K562 (cell line): ENCODE results near the gene GTF2A2. TPM values are rescaled to one million over a fixed set of nuclear protein-coding genes. Genes with fewer than 3 reads are reported as not detected.
A peak's percentile ranks its signal among the peaks of the same experiment; 100 is the strongest.

Experiments used
- ATAC-seq: fragments of 200-7000 bp; cut with Tn5 transposase; 3 replicates; pipeline ENCODE4 v1.9.1; 2020; ENCODE audit warnings: moderate library complexity
- BruUV-seq: library from RNA; stranded (reverse); fragments of 400-500 nt; replicated peaks from 2 replicates; lab custom pipeline; 2021; lab: Mats Ljungman, UMichigan
- CTCF ChIA-PET: fragments of 300-600 bp; formaldehyde crosslinking; extraction: SDS; loops from one replicate; lab custom pipeline; 2021; ENCODE audit warnings: low intra/inter-chr PET ratio; lab: Yijun Ruan, JAX
- POLR2A ChIA-PET: fragments of 300-600, 350-650 bp; sonication (Branson Sonifier 250); formaldehyde crosslinking; extraction: SDS; loops from one replicate; lab custom pipeline; 2021; ENCODE audit warnings: antibody characterized with exemption, inconsistent platforms; lab: Yijun Ruan, JAX
- DNase-seq, 4 experiments: peaks; one replicate each; pipeline versions ENCODE4 v3.0.0 to v3.0.0-alpha.2; 2011 to 2018; ENCODE audit warnings: low spot score in 3 of 4, mixed read lengths in 3 of 4; ENCODE audit errors: extremely low read depth in 1 of 4
- FAIRE-seq: peaks from 2 replicates; lab custom pipeline; 2011; peaks lifted over from hg19 to GRCh38; lab: Jason Lieb, UNC
- H2AFZ ChIP-seq: 2 replicates; pipeline ENCODE4 v1.6.0; 2011; ENCODE audit warnings: low read depth, low read length, control low read depth, inconsistent platforms
- H3K27ac ChIP-seq: fragments of 200-600 bp; 3 replicates; pipeline ENCODE4 v1.8.0; 2011; ENCODE audit warnings: low read depth, mild to moderate bottlenecking, control low read depth, inconsistent platforms, low read length, moderate library complexity, mixed read lengths; ENCODE audit errors: extremely low read depth
- H3K27me3 ChIP-seq, 2 experiments: fragments of 300-600 bp in 1 of 2; 2 replicates in 1 of 2; 3 replicates in 1 of 2; pipeline versions ENCODE4 v1.6.0 to v1.8.0; 2011; ENCODE audit warnings: inconsistent platforms in 2 of 2, low read length in 2 of 2, mild to moderate bottlenecking in 1 of 2, mixed read lengths in 1 of 2, moderate library complexity in 1 of 2; ENCODE audit not compliant: control insufficient read depth in 2 of 2, insufficient read depth in 2 of 2
- H3K36me3 ChIP-seq: fragments of 300-600 bp; 3 replicates; pipeline ENCODE4 v1.8.0; 2011; ENCODE audit warnings: mild to moderate bottlenecking, low read length, inconsistent platforms; ENCODE audit not compliant: control insufficient read depth, insufficient read depth
- H3K4me1 ChIP-seq, 2 experiments: fragments of 200-600 bp in 1 of 2; replicated peaks in 1 of 2; 2 replicates in 1 of 2; 3 replicates in 1 of 2; pipeline versions ENCODE4 v1.5.1 to v1.8.0; 2011; ENCODE audit warnings: inconsistent platforms in 2 of 2, low read length in 2 of 2, mild to moderate bottlenecking in 1 of 2, mixed read lengths in 1 of 2, moderate library complexity in 1 of 2; ENCODE audit not compliant: control insufficient read depth in 2 of 2, insufficient read depth in 2 of 2
- H3K4me2 ChIP-seq: 2 replicates; pipeline ENCODE4 v1.6.1; 2011; ENCODE audit warnings: low read length, control low read depth, inconsistent platforms, mixed read lengths; ENCODE audit not compliant: insufficient read depth
- H3K4me3 ChIP-seq: fragments of 200-600 bp; sonication (generic), shearing (Covaris generic); 2 replicates; pipeline ENCODE4 v1.5.1; 2016; ENCODE audit warnings: control low read depth, inconsistent platforms
- H3K79me2 ChIP-seq: fragments of 200-600 bp; 3 replicates; pipeline ENCODE4 v1.8.0; 2011; ENCODE audit warnings: low read length, inconsistent platforms; ENCODE audit not compliant: control insufficient read depth, insufficient read depth
- H3K9ac ChIP-seq, 2 experiments: 2 replicates each; pipeline versions ENCODE4 v1.6.0 to v1.6.1; 2011; ENCODE audit warnings: low read depth in 2 of 2, low read length in 2 of 2, control low read depth in 1 of 2, inconsistent platforms in 1 of 2, mild to moderate bottlenecking in 1 of 2, mixed read lengths in 1 of 2; ENCODE audit not compliant: insufficient read depth in 1 of 2
- H3K9me1 ChIP-seq: one replicate; pipeline ENCODE4 v1.6.0; 2011; ENCODE audit warnings: inconsistent platforms, mild to moderate bottlenecking, low read length, moderate library complexity; ENCODE audit not compliant: control insufficient read depth, insufficient read depth
- H3K9me3 ChIP-seq: replicated peaks from 2 replicates; pipeline ENCODE4 v1.5.1; 2011; ENCODE audit warnings: low read depth, low read length, inconsistent platforms; ENCODE audit not compliant: control insufficient read depth, insufficient read depth
- H4K20me1 ChIP-seq: replicated peaks from 2 replicates; pipeline ENCODE4 v1.6.1; 2011; ENCODE audit warnings: low read length, inconsistent platforms, mixed read lengths; ENCODE audit not compliant: control insufficient read depth, insufficient read depth
- ARNT ChIP-seq, 2 experiments: fragments of 450-650 bp; IDR thresholded peaks; 2 replicates each; pipeline ENCODE4 v1.6.1; 2016; ENCODE audit warnings: mild to moderate bottlenecking in 1 of 2
- COPS2 ChIP-seq: fragments of 450-650 bp; conservative IDR thresholded peaks from 2 replicates; pipeline ENCODE4 v1.6.1; 2016; ENCODE audit warnings: mild to moderate bottlenecking, moderate library complexity
- ESRRA ChIP-seq: fragments of 450-650 bp; IDR thresholded peaks from 2 replicates; pipeline ENCODE4 v1.6.1; 2014; ENCODE audit warnings: low read depth, mild to moderate bottlenecking, moderate library complexity, borderline replicate concordance
- EWSR1 ChIP-seq: fragments of 450-650 bp; IDR thresholded peaks from 2 replicates; pipeline ENCODE4 v1.6.1; 2018; ENCODE audit warnings: borderline replicate concordance, mild to moderate bottlenecking, low read depth, moderate library complexity; ENCODE audit not compliant: partially characterized antibody
- ILF3 ChIP-seq: fragments of 450-650 bp; IDR thresholded peaks from 2 replicates; pipeline ENCODE4 v1.6.1; 2018; ENCODE audit warnings: antibody characterized with exemption, mild to moderate bottlenecking, moderate library complexity, borderline replicate concordance
- KHSRP ChIP-seq: fragments of 450-650 bp; IDR thresholded peaks from 2 replicates; pipeline ENCODE4 v1.6.1; 2017
- KLF1 ChIP-seq: fragments of 450-650 bp; IDR thresholded peaks from 2 replicates; pipeline ENCODE4 v1.6.1; 2016; ENCODE audit warnings: missing genetic modification characterization, missing compliant biosample characterization
- KLF16 ChIP-seq: IDR thresholded peaks from 2 replicates; pipeline ENCODE4 v1.6.1; 2016; ENCODE audit warnings: antibody characterized with exemption
- MIER1 ChIP-seq: fragments of 450-650 bp; IDR thresholded peaks from 2 replicates; pipeline ENCODE4 v1.6.1; 2016; ENCODE audit warnings: antibody characterized with exemption, mild to moderate bottlenecking, low read depth
- MTA3 ChIP-seq: fragments of 450-650 bp; formaldehyde crosslinking; IDR thresholded peaks from 2 replicates; pipeline ENCODE4 v1.6.1; 2017; ENCODE audit warnings: mild to moderate bottlenecking, borderline replicate concordance
- PTRF ChIP-seq: fragments of 450-650 bp; IDR thresholded peaks from 2 replicates; pipeline ENCODE4 v1.6.1; 2016; ENCODE audit warnings: mild to moderate bottlenecking, missing genetic modification characterization, missing compliant biosample characterization
- PYGO2 ChIP-seq: fragments of 450-650 bp; IDR thresholded peaks from 2 replicates; pipeline ENCODE4 v1.6.1; 2016; ENCODE audit warnings: mild to moderate bottlenecking, missing genetic modification characterization, moderate library complexity, missing compliant biosample characterization
- RAD21 ChIP-seq, 2 experiments: fragments of 250-450 bp in 1 of 2; fragments of 450-650 bp in 1 of 2; sonication (Bioruptor Pico) in 1 of 2; formaldehyde crosslinking in 1 of 2; IDR thresholded peaks in 1 of 2; conservative IDR thresholded peaks in 1 of 2; 2 replicates each; pipeline versions ENCODE4 v1.4.0 to v1.8.0; 2020 to 2022; ENCODE audit warnings: mild to moderate bottlenecking in 2 of 2, moderate library complexity in 1 of 2
- RBBP5 ChIP-seq: fragments of 200-600 bp; sonication (generic); IDR thresholded peaks from 2 replicates; pipeline ENCODE4 v1.6.1; 2012; ENCODE audit warnings: borderline replicate concordance, mild to moderate bottlenecking, low read length, control low read depth, inconsistent platforms; ENCODE audit not compliant: insufficient read depth, poor library complexity, severe bottlenecking
- RBM25 ChIP-seq: fragments of 200-400 bp; formaldehyde crosslinking; IDR thresholded peaks from 2 replicates; pipeline ENCODE4 v1.6.1; 2018; ENCODE audit warnings: low read length, low read depth, moderate library complexity; ENCODE audit not compliant: severe bottlenecking
- ZNF217 ChIP-seq: sonication (generic); formaldehyde crosslinking; IDR thresholded peaks from 2 replicates; pipeline ENCODE4 v1.8.0; 2022; ENCODE audit warnings: mild to moderate bottlenecking, missing genetic modification reagents
- ZNF282 ChIP-seq: sonication (generic); formaldehyde crosslinking; IDR thresholded peaks from 2 replicates; pipeline ENCODE4 v1.8.1; 2023; ENCODE audit warnings: missing genetic modification reagents
- ZNF778 ChIP-seq: fragments of 450-650 bp; formaldehyde crosslinking; IDR thresholded peaks from 2 replicates; pipeline ENCODE4 v1.4.0; 2020; ENCODE audit warnings: mild to moderate bottlenecking, moderate library complexity
- WGBS: fragments of 100-300 bp; shearing (Covaris generic); methylation state at CpG from one replicate; pipeline ENCODE4 v1.1.6; 2016; ENCODE audit warnings: low coverage, mixed read lengths; ENCODE audit not compliant: insufficient coverage; ENCODE audit errors: missing lambda C conversion rate; 5-methylcytosine and 5-hydroxymethylcytosine counted together
- in situ Hi-C: fragments of 300-500 bp; cut with MboI; formaldehyde crosslinking; loops from 4 replicates; pipeline ENCODE4 v1.15.0; 2018; ENCODE audit warnings: inconsistent platforms, mixed read lengths
- intact Hi-C: fragments of 100-400 bp; cut with micrococcal nuclease; formaldehyde crosslinking; loops from 2 replicates; pipeline ENCODE4 v1.14.2; 2022
- polyA plus RNA-seq, 8 experiments: library from polyadenylated mRNA; depleted of rRNA in 4 of 8; stranded (reverse) in 5 of 8; unstranded in 3 of 8; fragments of >200 nt; fragmentation: Nextera tagmentation in 2 of 8; fragmentation: Illumina TruSeq in 1 of 8; extraction: Ambion mirVana in 2 of 8; extraction: Trizol in 1 of 8; gene quantifications; 2 replicates each; pipeline versions ENCODE4 v1.2.1 to v1.2.3, GENCODE V29; 2011 to 2014; ENCODE audit warnings: inconsistent platforms in 1 of 8, missing spikeins in 1 of 8
- total RNA-seq, 7 experiments: library from RNA; depleted of rRNA in 6 of 7; stranded (reverse); fragments of >200 nt in 6 of 7; fragmentation: Illumina TruSeq in 2 of 7; extraction: Trizol in 2 of 7; gene quantifications; 2 replicates each; pipeline versions ENCODE4 v1.2.1 to v1.2.3, GENCODE V29; 2011 to 2021; ENCODE audit warnings: low replicate concordance in 1 of 7
- TF ChIP-seq, protein P1 (sequence below), 3 experiments: IDR thresholded peaks in 2 of 3; conservative IDR thresholded peaks in 1 of 3; 2 replicates each; pipeline ENCODE4 v1.5.1; 2011 to 2012; ENCODE audit warnings: low read length in 3 of 3, mild to moderate bottlenecking in 3 of 3, control low read depth in 2 of 3, improper control_type of control experiment in 1 of 3, inconsistent platforms in 1 of 3, low read depth in 1 of 3, mixed read lengths in 1 of 3, moderate library complexity in 1 of 3; ENCODE audit not compliant: insufficient read depth in 2 of 3
- TF ChIP-seq, protein P2 (sequence below): fragments of 250-450 bp; sonication (Bioruptor Pico); IDR thresholded peaks from 2 replicates; pipeline ENCODE4 v1.4.0; 2020; ENCODE audit warnings: borderline replicate concordance

Gene GTF2A2
- total and polyA plus RNA-seq, 9 of the 15 experiments (the other 6 are each of a cell fraction or from before 2014, with no cell fraction given) = 128 to 656 (median 172) TPM

DNA sequence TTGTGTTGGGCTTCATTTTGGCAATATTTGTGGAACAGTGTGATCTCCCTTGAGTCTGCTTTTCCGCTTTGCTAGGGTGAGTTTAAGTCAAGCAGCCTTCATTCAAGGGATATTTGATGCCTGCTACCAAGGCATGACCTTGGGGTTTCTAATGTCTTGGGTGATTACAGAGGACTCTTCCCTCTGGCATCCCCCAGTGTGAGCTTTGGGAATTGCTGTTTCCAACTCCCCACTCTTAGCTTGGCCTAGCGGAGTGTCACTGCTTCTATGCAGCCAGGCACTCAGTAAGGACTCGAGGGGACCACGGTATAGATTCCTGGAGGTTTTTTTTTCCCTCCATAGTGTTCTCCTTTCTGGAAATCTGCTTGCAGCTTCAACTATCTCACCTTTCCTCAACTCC lies 24.6 kb downstream of the GTF2A2 start:
- 4% methylated on average over 4 of the region's 4 CpGs for WGBS
- H3K27me3 ChIP-seq = no peaks in the 10 kb centered on the region; a peak in 2 of 5 replicates
- no peaks in the 10 kb centered on the region for H4K20me1 ChIP-seq
- peaks cover 2% of the 10 kb centered on the region; the same call in 1 of the 3 replicates for H3K36me3 ChIP-seq
- no peaks in the 10 kb centered on the region for H3K79me2 ChIP-seq
- H3K9ac ChIP-seq = no peak overlapping the region
- H3K9me3 ChIP-seq = no peaks in the 10 kb centered on the region
- H3K27ac ChIP-seq = no peak overlapping the region
- CTCF ChIA-PET = no interaction called here
- DNase-seq (peak in 2 of 4 experiments; percentile 27 to 30), ATAC-seq (peak; percentile 90), FAIRE-seq (peak; percentile 26)
- intact Hi-C loops = loop anchor here (2.0 kb wide), 1 partner anchor 100 kb away; no protein-coding TSS in a partner anchor
- H3K4me3 ChIP-seq = no peak overlapping the region
- in situ Hi-C loops = no loop called here
- H3K9me1 ChIP-seq = no peaks in the 10 kb centered on the region
- POLR2A ChIA-PET = interaction anchor here (1.0 to 1.2 kb wide), 2 partner anchors 9 kb away, joined by 3 read pairs; no protein-coding TSS in a partner anchor
- H3K4me1 ChIP-seq = no peaks in the 10 kb centered on the region; a peak in 1 of 5 replicates
- BruUV-seq = no TSS peak
- H2AFZ ChIP-seq = no peak overlapping the region
- H3K4me2 ChIP-seq = no peak overlapping the region
- TF ChIP-seq KLF1 (tag) = no peak
- no peak for TF ChIP-seq RBM25
- TF ChIP-seq ZNF282 = no peak
- no peak for TF ChIP-seq ZNF778 (CRISPR knock-in tag)
- TF ChIP-seq PYGO2 (tag) = no peak
- no peak for TF ChIP-seq COPS2
- TF ChIP-seq, protein P1, sequence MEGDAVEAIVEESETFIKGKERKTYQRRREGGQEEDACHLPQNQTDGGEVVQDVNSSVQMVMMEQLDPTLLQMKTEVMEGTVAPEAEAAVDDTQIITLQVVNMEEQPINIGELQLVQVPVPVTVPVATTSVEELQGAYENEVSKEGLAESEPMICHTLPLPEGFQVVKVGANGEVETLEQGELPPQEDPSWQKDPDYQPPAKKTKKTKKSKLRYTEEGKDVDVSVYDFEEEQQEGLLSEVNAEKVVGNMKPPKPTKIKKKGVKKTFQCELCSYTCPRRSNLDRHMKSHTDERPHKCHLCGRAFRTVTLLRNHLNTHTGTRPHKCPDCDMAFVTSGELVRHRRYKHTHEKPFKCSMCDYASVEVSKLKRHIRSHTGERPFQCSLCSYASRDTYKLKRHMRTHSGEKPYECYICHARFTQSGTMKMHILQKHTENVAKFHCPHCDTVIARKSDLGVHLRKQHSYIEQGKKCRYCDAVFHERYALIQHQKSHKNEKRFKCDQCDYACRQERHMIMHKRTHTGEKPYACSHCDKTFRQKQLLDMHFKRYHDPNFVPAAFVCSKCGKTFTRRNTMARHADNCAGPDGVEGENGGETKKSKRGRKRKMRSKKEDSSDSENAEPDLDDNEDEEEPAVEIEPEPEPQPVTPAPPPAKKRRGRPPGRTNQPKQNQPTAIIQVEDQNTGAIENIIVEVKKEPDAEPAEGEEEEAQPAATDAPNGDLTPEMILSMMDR (IDR thresholded peaks at IDR 0.05 in 2 of 3, conservative IDR thresholded peaks at IDR 0.05 in 1 of 3; ENCODE audit: insufficient read depth in 2 of 3, low read depth in 1 of 3, low read length in 3 of 3) = peak; percentile 51 to 57 (median 55); a peak in 5 of 6 replicates
- TF ChIP-seq MTA3 = no peak
- TF ChIP-seq ZNF217 (CRISPR knock-in tag) = no peak
- peak; percentile 28; the same call in 1 of the 2 replicates for TF ChIP-seq ESRRA
- no peak for TF ChIP-seq ILF3
- no peak for TF ChIP-seq EWSR1
- no peak for TF ChIP-seq ARNT (IDR thresholded peaks at IDR 0.05)
- TF ChIP-seq RBBP5 = no peak
- TF ChIP-seq PTRF (tag) = no peak
- 0 out of 2 replicates have a peak, but pooled peaks have one; percentile 9 for TF ChIP-seq KLF16
- TF ChIP-seq KHSRP = no peak
- TF ChIP-seq MIER1 = no peak
- TF ChIP-seq RAD21 (CRISPR knock-in tag; conservative IDR thresholded peaks at IDR 0.05 in 1 of 2, IDR thresholded peaks at IDR 0.05 in 1 of 2) = peak in 1 of 2 experiments; percentile 62; a peak in 2 of 4 replicates
- TF ChIP-seq, protein P2, sequence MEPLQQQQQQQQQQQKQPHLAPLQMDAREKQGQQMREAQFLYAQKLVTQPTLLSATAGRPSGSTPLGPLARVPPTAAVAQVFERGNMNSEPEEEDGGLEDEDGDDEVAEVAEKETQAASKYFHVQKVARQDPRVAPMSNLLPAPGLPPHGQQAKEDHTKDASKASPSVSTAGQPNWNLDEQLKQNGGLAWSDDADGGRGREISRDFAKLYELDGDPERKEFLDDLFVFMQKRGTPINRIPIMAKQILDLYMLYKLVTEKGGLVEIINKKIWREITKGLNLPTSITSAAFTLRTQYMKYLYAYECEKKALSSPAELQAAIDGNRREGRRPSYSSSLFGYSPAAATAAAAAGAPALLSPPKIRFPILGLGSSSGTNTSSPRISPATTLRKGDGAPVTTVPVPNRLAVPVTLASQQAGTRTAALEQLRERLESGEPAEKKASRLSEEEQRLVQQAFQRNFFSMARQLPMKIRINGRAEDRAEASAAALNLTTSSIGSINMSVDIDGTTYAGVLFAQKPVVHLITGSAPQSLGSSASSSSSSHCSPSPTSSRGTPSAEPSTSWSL (CRISPR knock-in tag) = no peak
